ENCODE results near the gene ADCY7. TPM values are rescaled to one million over a fixed set of nuclear protein-coding genes. Genes with fewer than 3 reads are reported as not detected.

The ADCY7 gene
- total RNA-seq, 1 experiment from 2014 or later = 5.9 TPM

DNA sequence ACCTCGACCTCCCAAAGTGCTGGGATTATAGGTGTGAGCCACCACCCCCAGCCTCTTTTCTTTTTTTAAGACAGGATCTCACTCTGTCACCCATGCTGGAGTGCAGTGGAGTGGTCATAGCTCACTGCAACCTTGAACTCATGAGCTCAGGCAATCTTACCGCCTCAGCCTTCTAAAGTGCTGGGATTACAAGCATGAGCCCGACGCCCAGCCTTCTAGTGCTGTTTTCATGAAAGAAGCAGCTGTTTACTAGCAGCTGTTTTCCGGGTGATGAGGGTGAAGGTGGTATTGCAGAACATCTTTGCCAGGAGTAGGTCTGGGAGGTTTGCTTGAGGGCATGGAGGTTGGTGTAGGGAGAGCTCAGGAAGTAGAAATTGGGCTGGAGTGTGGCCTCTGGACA is 2.0 kb downstream of the ADCY7 start (continued):
- TF ChIP-seq, protein P1, sequence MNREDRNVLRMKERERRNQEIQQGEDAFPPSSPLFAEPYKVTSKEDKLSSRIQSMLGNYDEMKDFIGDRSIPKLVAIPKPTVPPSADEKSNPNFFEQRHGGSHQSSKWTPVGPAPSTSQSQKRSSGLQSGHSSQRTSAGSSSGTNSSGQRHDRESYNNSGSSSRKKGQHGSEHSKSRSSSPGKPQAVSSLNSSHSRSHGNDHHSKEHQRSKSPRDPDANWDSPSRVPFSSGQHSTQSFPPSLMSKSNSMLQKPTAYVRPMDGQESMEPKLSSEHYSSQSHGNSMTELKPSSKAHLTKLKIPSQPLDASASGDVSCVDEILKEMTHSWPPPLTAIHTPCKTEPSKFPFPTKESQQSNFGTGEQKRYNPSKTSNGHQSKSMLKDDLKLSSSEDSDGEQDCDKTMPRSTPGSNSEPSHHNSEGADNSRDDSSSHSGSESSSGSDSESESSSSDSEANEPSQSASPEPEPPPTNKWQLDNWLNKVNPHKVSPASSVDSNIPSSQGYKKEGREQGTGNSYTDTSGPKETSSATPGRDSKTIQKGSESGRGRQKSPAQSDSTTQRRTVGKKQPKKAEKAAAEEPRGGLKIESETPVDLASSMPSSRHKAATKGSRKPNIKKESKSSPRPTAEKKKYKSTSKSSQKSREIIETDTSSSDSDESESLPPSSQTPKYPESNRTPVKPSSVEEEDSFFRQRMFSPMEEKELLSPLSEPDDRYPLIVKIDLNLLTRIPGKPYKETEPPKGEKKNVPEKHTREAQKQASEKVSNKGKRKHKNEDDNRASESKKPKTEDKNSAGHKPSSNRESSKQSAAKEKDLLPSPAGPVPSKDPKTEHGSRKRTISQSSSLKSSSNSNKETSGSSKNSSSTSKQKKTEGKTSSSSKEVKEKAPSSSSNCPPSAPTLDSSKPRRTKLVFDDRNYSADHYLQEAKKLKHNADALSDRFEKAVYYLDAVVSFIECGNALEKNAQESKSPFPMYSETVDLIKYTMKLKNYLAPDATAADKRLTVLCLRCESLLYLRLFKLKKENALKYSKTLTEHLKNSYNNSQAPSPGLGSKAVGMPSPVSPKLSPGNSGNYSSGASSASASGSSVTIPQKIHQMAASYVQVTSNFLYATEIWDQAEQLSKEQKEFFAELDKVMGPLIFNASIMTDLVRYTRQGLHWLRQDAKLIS (CRISPR knock-in tag; IDR thresholded peaks at IDR 0.05; ENCODE audit: borderline replicate concordance) = no peak
- TF ChIP-seq IRF2 (CRISPR knock-in tag; IDR thresholded peaks at IDR 0.05; ENCODE audit: borderline replicate concordance, low read depth) = no peak
- no peak for TF ChIP-seq SP1 (CRISPR knock-in tag; conservative IDR thresholded peaks at IDR 0.05)

DNA sequence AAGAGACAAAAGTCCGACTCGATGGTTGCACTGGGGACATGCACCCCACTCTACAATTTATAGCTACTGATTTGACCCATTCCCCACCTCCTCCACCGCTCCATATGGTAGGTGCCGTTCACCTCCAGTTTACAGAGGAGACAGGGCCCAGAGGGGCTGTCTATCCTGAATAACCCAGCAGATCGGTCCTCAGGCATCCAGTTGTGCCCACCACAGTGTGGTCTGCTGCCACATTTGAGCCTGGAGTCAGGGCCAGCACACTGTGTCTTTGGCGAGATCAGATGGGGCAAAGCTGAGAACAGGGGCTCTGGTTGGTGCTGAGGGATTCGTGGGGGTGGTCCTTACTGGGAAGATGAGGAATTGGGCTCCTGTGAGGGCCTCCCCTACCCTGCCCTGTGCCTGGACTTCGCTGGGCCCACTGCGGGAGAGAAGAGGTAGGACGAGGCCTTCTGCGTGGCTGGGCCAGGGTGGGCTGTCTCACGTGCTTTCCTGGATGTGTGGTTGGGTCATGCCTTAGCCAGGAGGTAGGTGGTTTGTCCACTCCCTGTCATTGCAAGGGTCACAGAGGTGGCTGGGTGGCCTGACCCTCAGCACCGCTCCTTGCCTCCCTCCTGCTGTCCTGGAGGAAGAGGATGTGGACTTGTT is 2.8 kb downstream of the ADCY7 start:
- DNase-seq (ENCODE audit: low spot score) (no peak), ATAC-seq (no peak)
- CTCF ChIA-PET = interaction anchor here (1.4 kb wide), 1 partner anchor 10 kb away, joined by 3 read pairs; no protein-coding TSS in a partner anchor
- no peaks in the 10 kb centered on the region; the same call in 1 of the 2 replicates for H3K27me3 Mint-ChIP-seq (ENCODE audit: low read depth)
- peaks cover 12% of the 10 kb centered on the region for H3K4me1 Mint-ChIP-seq
- H3K4me3 Mint-ChIP-seq = no peak overlapping the region
- no peaks in the 10 kb centered on the region for H3K36me3 Mint-ChIP-seq
- H3K9me3 Mint-ChIP-seq = no peaks in the 10 kb centered on the region
- no peak for TF ChIP-seq HMGA2 (CRISPR knock-in tag; IDR thresholded peaks at IDR 0.05)
- TF ChIP-seq RORB (CRISPR knock-in tag; IDR thresholded peaks at IDR 0.05) = no peak
- TF ChIP-seq SOX15 (CRISPR knock-in tag; IDR thresholded peaks at IDR 0.05) = no peak
- TF ChIP-seq ZNF121 (CRISPR knock-in tag; IDR thresholded peaks at IDR 0.05) = no peak
- TF ChIP-seq, protein P2, sequence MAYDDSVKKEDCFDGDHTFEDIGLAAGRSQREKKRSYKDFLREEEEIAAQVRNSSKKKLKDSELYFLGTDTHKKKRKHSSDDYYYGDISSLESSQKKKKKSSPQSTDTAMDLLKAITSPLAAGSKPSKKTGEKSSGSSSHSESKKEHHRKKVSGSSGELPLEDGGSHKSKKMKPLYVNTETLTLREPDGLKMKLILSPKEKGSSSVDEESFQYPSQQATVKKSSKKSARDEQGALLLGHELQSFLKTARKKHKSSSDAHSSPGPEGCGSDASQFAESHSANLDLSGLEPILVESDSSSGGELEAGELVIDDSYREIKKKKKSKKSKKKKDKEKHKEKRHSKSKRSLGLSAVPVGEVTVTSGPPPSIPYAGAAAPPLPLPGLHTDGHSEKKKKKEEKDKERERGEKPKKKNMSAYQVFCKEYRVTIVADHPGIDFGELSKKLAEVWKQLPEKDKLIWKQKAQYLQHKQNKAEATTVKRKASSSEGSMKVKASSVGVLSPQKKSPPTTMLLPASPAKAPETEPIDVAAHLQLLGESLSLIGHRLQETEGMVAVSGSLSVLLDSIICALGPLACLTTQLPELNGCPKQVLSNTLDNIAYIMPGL (CRISPR knock-in tag; IDR thresholded peaks at IDR 0.05) = no peak
- TF ChIP-seq, protein P3, sequence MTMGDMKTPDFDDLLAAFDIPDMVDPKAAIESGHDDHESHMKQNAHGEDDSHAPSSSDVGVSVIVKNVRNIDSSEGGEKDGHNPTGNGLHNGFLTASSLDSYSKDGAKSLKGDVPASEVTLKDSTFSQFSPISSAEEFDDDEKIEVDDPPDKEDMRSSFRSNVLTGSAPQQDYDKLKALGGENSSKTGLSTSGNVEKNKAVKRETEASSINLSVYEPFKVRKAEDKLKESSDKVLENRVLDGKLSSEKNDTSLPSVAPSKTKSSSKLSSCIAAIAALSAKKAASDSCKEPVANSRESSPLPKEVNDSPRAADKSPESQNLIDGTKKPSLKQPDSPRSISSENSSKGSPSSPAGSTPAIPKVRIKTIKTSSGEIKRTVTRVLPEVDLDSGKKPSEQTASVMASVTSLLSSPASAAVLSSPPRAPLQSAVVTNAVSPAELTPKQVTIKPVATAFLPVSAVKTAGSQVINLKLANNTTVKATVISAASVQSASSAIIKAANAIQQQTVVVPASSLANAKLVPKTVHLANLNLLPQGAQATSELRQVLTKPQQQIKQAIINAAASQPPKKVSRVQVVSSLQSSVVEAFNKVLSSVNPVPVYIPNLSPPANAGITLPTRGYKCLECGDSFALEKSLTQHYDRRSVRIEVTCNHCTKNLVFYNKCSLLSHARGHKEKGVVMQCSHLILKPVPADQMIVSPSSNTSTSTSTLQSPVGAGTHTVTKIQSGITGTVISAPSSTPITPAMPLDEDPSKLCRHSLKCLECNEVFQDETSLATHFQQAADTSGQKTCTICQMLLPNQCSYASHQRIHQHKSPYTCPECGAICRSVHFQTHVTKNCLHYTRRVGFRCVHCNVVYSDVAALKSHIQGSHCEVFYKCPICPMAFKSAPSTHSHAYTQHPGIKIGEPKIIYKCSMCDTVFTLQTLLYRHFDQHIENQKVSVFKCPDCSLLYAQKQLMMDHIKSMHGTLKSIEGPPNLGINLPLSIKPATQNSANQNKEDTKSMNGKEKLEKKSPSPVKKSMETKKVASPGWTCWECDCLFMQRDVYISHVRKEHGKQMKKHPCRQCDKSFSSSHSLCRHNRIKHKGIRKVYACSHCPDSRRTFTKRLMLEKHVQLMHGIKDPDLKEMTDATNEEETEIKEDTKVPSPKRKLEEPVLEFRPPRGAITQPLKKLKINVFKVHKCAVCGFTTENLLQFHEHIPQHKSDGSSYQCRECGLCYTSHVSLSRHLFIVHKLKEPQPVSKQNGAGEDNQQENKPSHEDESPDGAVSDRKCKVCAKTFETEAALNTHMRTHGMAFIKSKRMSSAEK (CRISPR knock-in tag; IDR thresholded peaks at IDR 0.05; ENCODE audit: borderline replicate concordance) = no peak
- TF ChIP-seq ZNF219 (CRISPR knock-in tag; IDR thresholded peaks at IDR 0.05; ENCODE audit: borderline replicate concordance) = no peak
- no peak for TF ChIP-seq ESRRA (CRISPR knock-in tag; IDR thresholded peaks at IDR 0.05; ENCODE audit: borderline replicate concordance)
- TF ChIP-seq ZBTB21 (CRISPR knock-in tag; IDR thresholded peaks at IDR 0.05; ENCODE audit: borderline replicate concordance) = no peak
- no peak for TF ChIP-seq ZNF138 (CRISPR knock-in tag; conservative IDR thresholded peaks at IDR 0.05)
- TF ChIP-seq, protein P4, sequence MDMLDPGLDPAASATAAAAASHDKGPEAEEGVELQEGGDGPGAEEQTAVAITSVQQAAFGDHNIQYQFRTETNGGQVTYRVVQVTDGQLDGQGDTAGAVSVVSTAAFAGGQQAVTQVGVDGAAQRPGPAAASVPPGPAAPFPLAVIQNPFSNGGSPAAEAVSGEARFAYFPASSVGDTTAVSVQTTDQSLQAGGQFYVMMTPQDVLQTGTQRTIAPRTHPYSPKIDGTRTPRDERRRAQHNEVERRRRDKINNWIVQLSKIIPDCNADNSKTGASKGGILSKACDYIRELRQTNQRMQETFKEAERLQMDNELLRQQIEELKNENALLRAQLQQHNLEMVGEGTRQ (CRISPR knock-in tag; IDR thresholded peaks at IDR 0.05) = no peak
- TF ChIP-seq, protein P5, sequence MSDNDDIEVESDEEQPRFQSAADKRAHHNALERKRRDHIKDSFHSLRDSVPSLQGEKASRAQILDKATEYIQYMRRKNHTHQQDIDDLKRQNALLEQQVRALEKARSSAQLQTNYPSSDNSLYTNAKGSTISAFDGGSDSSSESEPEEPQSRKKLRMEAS (CRISPR knock-in tag; IDR thresholded peaks at IDR 0.05) = no peak
- TF ChIP-seq SMAD4 (CRISPR knock-in tag; IDR thresholded peaks at IDR 0.05) = no peak
- TF ChIP-seq, protein P6, sequence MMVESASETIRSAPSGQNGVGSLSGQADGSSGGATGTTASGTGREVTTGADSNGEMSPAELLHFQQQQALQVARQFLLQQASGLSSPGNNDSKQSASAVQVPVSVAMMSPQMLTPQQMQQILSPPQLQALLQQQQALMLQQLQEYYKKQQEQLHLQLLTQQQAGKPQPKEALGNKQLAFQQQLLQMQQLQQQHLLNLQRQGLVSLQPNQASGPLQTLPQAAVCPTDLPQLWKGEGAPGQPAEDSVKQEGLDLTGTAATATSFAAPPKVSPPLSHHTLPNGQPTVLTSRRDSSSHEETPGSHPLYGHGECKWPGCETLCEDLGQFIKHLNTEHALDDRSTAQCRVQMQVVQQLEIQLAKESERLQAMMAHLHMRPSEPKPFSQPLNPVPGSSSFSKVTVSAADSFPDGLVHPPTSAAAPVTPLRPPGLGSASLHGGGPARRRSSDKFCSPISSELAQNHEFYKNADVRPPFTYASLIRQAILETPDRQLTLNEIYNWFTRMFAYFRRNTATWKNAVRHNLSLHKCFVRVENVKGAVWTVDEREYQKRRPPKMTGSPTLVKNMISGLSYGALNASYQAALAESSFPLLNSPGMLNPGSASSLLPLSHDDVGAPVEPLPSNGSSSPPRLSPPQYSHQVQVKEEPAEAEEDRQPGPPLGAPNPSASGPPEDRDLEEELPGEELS (CRISPR knock-in tag; IDR thresholded peaks at IDR 0.05) = no peak
- TF ChIP-seq NFYB (CRISPR knock-in tag; conservative IDR thresholded peaks at IDR 0.05; ENCODE audit: low read depth) = no peak
- TF ChIP-seq, protein P7, sequence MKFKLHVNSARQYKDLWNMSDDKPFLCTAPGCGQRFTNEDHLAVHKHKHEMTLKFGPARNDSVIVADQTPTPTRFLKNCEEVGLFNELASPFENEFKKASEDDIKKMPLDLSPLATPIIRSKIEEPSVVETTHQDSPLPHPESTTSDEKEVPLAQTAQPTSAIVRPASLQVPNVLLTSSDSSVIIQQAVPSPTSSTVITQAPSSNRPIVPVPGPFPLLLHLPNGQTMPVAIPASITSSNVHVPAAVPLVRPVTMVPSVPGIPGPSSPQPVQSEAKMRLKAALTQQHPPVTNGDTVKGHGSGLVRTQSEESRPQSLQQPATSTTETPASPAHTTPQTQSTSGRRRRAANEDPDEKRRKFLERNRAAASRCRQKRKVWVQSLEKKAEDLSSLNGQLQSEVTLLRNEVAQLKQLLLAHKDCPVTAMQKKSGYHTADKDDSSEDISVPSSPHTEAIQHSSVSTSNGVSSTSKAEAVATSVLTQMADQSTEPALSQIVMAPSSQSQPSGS (CRISPR knock-in tag; IDR thresholded peaks at IDR 0.05; ENCODE audit: borderline replicate concordance, low read depth) = no peak
- TF ChIP-seq MYBL2 (CRISPR knock-in tag; IDR thresholded peaks at IDR 0.05) = no peak
- no peak for TF ChIP-seq ETV6 (CRISPR knock-in tag; IDR thresholded peaks at IDR 0.05)
- no peak overlapping the region for H3K27ac Mint-ChIP-seq
- POLR2A ChIA-PET = no interaction called here

Measured in WTC11 (cell line).